GM13976 (cell line): ENCODE measurements around the gene ZNF598.
"Not testable (repeated sequence)": the region's sequence is repeated elsewhere in the genome, so short reads cannot be mapped to it uniquely, and the experiment has no call there.

Experiments used
- DNase-seq: peaks from one replicate; pipeline ENCODE4 v3.0.0; 2012; ENCODE audit warnings: low spot score
- in situ Hi-C: fragments of 300-500 bp; cut with MboI; formaldehyde crosslinking; loops from one replicate; pipeline ENCODE4 v1.12.0; 2022; ENCODE audit warnings: low sequenced_read_pairs, mixed read lengths, inconsistent platforms; ENCODE audit not compliant: unreplicated experiment
- TF ChIP-seq, protein P1 (sequence below): IDR thresholded peaks from 2 replicates; pipeline ENCODE4 v1.5.1; 2012; ENCODE audit warnings: borderline replicate concordance, mild to moderate bottlenecking; ENCODE audit not compliant: insufficient read depth; ENCODE audit errors: extremely low read depth, missing control alignments, control extremely low read depth

Gene ZNF598

DNA sequence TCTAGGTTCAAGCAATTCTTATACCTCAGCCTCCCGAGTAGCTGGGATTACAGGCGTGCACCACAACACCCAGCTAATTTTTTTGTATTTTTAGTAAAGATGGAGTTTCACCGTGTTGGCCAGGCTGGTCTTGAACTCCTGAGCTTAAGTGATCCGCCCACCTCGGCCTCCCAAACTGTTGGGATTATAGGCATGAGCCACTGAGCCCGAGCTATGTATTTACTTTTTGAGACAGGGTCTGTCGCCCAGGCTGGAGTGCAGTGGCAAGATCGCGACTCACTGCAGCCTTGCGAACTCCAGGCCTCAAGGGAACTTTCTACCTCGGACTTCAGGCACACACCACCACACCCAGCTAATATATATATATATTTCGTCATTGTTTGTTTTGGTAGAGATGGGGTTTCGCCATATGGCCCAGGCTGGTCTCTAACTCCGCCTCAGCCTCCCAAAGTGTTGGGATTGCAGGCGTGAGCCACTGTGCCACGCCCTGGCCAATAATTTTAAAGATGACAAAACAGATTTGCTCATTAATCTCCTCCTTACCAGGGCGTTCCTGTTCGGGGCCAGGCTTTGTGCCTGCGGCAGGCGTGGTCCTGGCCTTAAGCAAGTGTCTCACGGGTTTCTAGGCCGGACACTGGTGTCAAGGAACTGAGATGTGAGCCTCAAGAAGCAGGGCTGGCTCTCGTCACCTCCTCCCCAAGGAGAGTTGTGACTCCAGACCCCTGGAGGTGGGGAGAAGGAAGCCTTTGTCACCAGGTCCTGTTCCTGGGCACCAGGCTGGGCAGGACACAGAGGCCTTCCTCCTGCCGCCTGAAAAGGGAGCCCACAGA is 5.7 kb upstream of the ZNF598 start:
- in situ Hi-C loops: loop anchor here (25.0 kb wide), 1 partner anchor 472 kb away; the partner anchor contains the start of gene TBC1D24
- DNase-seq: no peak
- TF ChIP-seq, protein P1, sequence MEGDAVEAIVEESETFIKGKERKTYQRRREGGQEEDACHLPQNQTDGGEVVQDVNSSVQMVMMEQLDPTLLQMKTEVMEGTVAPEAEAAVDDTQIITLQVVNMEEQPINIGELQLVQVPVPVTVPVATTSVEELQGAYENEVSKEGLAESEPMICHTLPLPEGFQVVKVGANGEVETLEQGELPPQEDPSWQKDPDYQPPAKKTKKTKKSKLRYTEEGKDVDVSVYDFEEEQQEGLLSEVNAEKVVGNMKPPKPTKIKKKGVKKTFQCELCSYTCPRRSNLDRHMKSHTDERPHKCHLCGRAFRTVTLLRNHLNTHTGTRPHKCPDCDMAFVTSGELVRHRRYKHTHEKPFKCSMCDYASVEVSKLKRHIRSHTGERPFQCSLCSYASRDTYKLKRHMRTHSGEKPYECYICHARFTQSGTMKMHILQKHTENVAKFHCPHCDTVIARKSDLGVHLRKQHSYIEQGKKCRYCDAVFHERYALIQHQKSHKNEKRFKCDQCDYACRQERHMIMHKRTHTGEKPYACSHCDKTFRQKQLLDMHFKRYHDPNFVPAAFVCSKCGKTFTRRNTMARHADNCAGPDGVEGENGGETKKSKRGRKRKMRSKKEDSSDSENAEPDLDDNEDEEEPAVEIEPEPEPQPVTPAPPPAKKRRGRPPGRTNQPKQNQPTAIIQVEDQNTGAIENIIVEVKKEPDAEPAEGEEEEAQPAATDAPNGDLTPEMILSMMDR: no peak

DNA sequence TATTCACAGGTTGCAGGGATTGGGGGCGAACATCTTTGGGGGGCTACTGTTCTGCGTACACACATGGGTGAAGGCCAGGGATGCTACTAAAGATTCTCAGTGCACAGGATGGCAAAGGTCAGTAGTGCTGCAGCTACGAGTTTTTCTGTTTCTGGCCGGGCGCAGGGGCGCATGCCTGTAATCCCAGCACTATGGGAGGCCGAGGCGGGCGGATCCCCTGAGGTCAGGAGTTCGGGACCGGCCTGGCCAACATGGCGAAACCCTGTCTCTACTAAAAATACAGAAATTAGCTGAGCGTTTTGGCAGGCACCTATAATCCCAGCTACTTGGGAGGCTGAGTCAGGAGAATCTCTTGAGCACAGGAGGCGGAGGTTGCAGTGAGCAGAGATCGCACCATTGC is 3.9 kb upstream of the ZNF598 start:
- TF ChIP-seq, protein P1: no peak
- in situ Hi-C loops: loop anchor here (5.0 to 25.0 kb wide), 2 partner anchors 124 to 474 kb away; partner anchors contain the start of genes PKD1 and TBC1D24
- no peak for DNase-seq

DNA sequence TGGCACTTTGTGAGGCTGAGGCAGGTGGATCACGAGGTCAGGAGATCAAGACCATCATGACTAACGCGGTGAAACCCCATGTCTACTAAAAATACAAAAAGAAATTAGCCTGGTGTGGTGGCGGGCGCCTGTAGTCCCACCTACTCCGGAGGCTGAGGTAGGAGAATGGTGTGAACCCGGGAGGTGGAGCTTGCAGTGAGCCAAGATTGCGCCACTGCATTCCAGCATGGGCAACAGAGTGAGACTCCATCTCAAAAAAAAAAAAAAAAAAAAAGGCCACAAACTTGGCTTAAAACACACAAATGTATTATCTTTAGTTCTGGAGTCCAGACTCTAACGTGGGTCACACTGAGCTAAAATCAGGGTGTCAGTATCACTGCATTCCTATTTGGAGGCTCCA is 2.1 kb upstream of the ZNF598 start:
- DNase-seq: not testable (repeated sequence)
- in situ Hi-C loops: loop anchor here (5.0 to 25.0 kb wide), 2 partner anchors 126 to 476 kb away; partner anchors contain the start of genes PKD1 and TBC1D24

DNA sequence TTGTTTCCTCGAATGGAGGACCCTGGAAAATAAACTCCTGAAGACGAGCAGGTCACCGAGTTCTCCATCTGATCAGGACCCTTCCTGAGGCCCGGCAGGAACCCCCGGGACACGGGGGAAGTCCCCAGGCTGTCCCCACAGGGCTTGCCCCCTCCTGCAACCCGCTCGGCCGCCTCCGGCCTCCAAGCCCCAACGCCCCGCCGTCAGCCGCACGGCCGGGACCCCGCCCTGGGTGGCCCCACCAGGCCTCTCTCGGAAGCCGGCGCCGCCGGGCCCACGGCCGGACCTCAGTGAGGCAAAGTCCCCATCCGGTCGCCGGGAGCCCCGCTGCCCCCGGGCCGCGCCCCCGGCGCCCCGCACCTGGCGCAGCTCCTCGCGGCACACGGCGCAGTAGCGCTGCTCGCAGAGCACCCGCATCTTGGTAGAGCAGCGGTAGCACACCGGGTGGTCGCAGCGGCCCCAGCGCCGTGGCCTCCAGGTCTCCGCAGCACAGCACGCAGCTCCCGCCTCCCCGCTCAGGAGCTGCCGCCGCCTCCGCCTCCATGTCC is 383 bp downstream of the ZNF598 start:
- TF ChIP-seq, protein P1: no peak
- in situ Hi-C loops: loop anchor here (25.0 kb wide), 1 partner anchor 478 kb away; the partner anchor contains the start of gene TBC1D24
- DNase-seq: no peak

DNA sequence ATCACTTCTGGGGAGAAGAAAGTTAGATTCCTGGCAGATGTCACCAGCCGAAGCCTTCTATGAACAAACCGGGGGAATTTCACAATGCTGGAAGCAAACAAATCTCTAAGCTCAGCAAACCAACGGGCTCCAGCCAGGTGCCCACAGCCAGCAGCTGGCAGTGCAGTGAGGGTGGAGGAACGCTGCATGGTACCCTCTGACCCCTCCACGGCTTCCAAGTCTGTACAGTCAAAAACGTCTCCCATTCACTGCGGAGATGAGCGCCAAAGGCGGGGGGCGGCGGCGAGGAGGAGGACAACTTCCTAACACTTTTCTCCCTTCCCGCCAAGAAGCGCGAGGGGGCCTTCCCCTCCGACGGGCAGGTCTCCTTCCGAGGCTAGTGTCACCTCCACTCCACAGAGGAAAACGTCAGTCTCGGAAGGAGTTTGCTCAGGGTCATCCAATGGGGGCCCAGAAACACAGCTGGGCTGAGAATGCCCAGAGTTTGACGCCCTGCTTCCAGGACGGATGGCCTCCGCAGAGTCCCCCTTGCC is 924 bp downstream of the ZNF598 start:
- no peak for DNase-seq
- in situ Hi-C loops: loop anchor here (25.0 kb wide), 1 partner anchor 479 kb away; the partner anchor contains the start of gene TBC1D24
- TF ChIP-seq, protein P1: no peak

DNA sequence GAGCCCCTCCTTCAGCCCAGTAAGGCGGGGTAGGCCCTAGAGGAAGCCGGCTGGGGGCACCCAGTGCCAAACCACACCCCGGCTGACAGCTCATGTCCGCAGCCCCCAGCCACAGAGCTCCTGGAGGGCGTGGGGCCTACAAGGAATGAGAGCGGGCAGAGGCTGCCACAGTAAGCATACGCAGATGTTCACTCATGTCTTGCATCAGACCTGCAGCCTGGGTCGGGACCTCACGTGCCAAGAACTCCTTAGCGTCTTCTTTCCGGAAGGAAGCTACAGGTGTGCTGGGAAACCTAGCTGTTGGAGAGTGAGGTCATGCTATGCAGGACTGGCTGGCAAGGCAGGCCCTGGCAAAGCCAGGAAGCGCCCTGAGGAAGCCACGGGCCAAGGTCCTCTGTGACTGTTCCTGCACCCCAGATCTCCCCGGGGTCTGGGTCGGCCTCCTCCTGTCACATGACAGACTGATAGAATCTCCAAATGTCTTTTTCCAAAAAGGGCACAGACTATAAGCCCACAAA is 1.6 kb downstream of the ZNF598 start:
- TF ChIP-seq, protein P1: no peak
- in situ Hi-C loops: loop anchor here (25.0 kb wide), 1 partner anchor 479 kb away; the partner anchor contains the start of gene TBC1D24
- DNase-seq: no peak
